Adipocyte (in vitro differentiated cells): ENCODE results near the gene ZNF649.

Experiments
- DNase-seq: peaks from one replicate; pipeline ENCODE4 v3.0.0-alpha.2; 2015; ENCODE audit warnings: low read depth
- H3K27me3 ChIP-seq: replicated peaks from 2 replicates; pipeline ENCODE4 v1.7.0; 2013; ENCODE audit warnings: mild to moderate bottlenecking, low read length, moderate library complexity; ENCODE audit not compliant: control insufficient read depth, insufficient read depth
- H3K36me3 ChIP-seq: 2 replicates; pipeline ENCODE4 v1.7.0; 2013; ENCODE audit warnings: low read length, mild to moderate bottlenecking, moderate library complexity; ENCODE audit not compliant: control insufficient read depth, insufficient read depth, severe bottlenecking
- H3K4me1 ChIP-seq: 2 replicates; pipeline ENCODE4 v1.7.0; 2013; ENCODE audit warnings: mild to moderate bottlenecking, low read length, moderate library complexity; ENCODE audit not compliant: control insufficient read depth, insufficient read depth
- H3K4me3 ChIP-seq: 2 replicates; pipeline ENCODE4 v1.7.0; 2013; ENCODE audit warnings: mild to moderate bottlenecking, low read length, moderate library complexity
- H3K9ac ChIP-seq: 2 replicates; pipeline ENCODE4 v1.7.0; 2013; ENCODE audit warnings: mild to moderate bottlenecking, low read length, moderate library complexity
- H3K9me3 ChIP-seq: 2 replicates; pipeline ENCODE4 v1.7.0; 2013; ENCODE audit warnings: mild to moderate bottlenecking, low read length, moderate library complexity; ENCODE audit not compliant: control insufficient read depth

ZNF649 gene

DNA sequence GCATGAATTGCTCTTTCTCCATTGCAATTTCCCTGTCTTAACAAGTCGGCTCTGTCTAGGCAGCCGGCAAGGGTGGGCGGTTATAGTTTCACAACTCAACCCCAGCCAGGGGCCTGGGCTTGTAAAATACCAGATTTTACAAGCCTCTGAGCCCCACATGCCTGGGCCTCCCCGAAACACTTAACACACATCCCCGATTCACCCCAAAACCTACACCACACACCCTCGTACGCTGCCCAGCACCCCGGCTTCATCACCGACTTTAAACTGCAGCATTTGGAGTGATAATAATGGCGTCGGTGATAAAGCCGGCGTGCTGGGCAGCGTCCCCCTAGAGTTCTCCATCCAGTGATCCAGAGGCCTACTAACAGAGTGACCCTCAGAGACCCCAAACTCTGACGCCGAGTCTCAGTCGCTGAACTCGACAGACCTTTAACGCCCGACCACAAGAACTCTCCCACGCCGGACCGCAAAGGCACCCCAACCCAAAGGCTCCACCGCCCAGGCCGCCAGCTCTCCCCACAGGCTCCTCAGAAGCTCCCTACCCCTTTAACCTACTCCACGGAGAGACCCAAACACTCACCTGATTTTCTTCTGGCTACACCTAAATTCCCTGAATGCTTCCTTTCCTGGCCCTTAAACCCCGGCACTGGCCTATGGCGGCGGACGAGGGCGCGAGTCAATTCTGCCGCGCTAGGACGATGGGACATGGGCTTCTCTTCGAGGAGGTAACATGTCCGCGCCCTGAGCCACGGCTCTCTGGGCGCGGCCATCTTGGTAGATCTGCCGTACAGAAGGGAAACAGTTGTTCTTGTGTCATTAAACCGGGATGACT is at the start of gene ZNF649:
TSS of gene ZNF649 (minus strand) at position 687 of the 835 bp plus-strand sequence. CDS start 4,910 bp downstream, outside the sequence.
- peak within 1 kb of the TSS; percentile 93 for H3K4me3 ChIP-seq
- DNase-seq, result peak; percentile 94
- H3K36me3 ChIP-seq, result peaks cover 14% of the 10 kb centered on the region
- peak within 1 kb of the TSS; percentile 95 for H3K9ac ChIP-seq
- H3K4me1 ChIP-seq, result peaks cover 3% of the 10 kb centered on the region
- peaks cover 16% of the 10 kb centered on the region for H3K9me3 ChIP-seq
- no peaks in the 10 kb centered on the region for H3K27me3 ChIP-seq

DNA sequence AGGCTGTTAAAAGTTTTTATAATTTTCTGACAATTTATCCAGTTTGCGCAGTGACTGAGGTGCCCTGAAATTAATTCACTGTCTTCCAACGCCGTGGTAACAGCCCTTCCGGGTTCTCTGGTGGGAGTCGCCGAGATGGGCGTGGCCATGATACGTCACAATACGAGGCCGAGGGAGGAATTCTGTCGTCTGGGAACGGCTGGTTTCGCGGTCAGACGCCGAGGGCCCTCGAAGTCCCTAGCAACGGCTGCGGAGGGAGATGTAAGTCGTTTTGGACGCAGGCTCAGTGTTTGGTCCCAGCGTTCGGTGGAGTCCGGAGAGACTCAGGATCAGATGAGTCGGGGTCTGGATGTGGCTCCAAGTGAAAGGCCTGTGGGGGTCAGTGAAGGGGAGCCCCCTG is 44.2 kb upstream of the ZNF649 start:
- no peak overlapping the region for H3K9ac ChIP-seq
- peak overlapping the region; percentile 67 for H3K4me3 ChIP-seq
- H3K36me3 ChIP-seq, result peaks cover 26% of the 10 kb centered on the region
- DNase-seq, result peak; percentile 40
- H3K27me3 ChIP-seq, result no peaks in the 10 kb centered on the region
- H3K9me3 ChIP-seq, result peaks cover 80% of the 10 kb centered on the region
- H3K4me1 ChIP-seq, result no peaks in the 10 kb centered on the region

DNA sequence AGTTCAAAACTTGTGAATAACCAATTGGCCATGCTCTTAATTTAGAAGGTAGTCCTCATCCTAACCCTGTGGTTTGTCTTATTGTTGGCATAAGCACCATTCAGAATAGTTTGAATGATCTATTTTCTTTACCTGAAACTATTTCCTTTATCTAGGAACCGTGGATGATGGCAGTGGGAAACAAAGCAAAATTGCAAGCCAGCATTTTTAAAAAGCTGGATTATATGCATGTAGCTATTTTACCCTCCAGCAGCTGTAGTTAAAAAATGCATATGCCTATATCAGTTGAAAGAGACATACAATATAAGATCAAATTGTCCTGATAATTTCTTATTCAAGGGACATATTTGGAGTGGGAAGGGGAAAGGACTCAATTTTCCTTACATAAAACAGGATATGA is 41.8 kb upstream of the ZNF649 start:
- Histone ChIP-seq H3K36me3 (peaks cover 50% of the 10 kb centered on the region), H3K4me1 (no peaks in the 10 kb centered on the region), H3K9me3 (peaks cover 95% of the 10 kb centered on the region), H3K27me3 (no peaks in the 10 kb centered on the region), H3K4me3 (peak overlapping the region; percentile 42), H3K9ac (no peak overlapping the region)
- DNase-seq, result no peak

DNA sequence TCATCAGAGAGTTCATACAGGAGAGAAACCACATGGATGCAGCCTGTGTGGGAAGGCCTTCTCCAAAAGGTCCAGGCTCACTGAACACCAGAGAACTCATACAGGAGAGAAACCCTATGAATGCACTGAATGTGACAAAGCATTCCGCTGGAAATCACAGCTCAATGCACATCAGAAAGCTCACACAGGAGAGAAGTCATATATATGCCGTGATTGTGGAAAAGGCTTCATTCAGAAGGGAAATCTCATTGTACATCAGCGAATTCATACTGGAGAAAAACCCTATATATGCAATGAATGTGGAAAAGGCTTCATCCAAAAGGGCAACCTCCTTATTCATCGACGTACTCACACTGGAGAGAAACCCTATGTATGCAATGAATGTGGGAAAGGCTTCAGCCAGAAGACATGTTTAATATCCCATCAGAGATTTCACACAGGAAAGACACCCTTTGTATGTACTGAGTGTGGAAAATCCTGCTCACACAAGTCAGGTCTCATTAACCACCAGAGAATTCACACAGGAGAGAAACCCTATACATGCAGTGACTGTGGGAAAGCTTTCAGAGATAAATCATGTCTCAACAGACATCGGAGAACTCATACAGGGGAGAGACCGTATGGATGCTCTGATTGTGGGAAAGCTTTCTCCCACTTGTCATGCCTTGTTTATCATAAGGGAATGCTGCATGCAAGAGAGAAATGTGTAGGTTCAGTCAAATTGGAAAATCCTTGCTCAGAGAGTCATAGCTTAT is 40.2 kb upstream of the ZNF649 start:
- H3K9me3 ChIP-seq, result peaks cover 100% of the 10 kb centered on the region

DNA sequence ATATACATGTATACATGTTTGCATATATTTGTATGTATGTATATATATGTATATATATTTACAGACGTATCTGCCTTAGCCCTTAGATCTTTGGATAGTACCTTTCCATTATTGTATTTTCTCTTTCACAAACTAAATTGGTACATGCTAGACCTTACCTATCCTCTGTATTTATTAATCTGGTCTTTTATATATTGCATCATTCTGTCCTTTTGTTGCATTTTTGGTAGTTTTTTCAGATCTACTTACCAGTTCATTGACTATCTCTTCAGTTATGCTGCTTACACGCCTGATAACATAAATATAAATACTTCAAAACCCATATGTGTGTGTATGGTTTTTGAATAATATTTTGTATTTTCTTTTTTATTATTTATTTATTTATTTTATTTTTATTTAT is 34.1 kb upstream of the ZNF649 start:
- Histone ChIP-seq H3K4me1 (no peaks in the 10 kb centered on the region), H3K4me3 (no peak overlapping the region), H3K36me3 (peaks cover 92% of the 10 kb centered on the region), H3K27me3 (no peaks in the 10 kb centered on the region), H3K9me3 (peaks cover 67% of the 10 kb centered on the region), H3K9ac (no peak overlapping the region)
- DNase-seq, result no peak

More for the DNA sequence above, 40.2 kb upstream of the ZNF649 start:
- peak overlapping the region; percentile 75 for H3K4me3 ChIP-seq
- H3K27me3 ChIP-seq, result no peaks in the 10 kb centered on the region
- no peak for DNase-seq
- peaks cover 66% of the 10 kb centered on the region for H3K36me3 ChIP-seq
- H3K9ac ChIP-seq, result no peak overlapping the region
- no peaks in the 10 kb centered on the region for H3K4me1 ChIP-seq

DNA sequence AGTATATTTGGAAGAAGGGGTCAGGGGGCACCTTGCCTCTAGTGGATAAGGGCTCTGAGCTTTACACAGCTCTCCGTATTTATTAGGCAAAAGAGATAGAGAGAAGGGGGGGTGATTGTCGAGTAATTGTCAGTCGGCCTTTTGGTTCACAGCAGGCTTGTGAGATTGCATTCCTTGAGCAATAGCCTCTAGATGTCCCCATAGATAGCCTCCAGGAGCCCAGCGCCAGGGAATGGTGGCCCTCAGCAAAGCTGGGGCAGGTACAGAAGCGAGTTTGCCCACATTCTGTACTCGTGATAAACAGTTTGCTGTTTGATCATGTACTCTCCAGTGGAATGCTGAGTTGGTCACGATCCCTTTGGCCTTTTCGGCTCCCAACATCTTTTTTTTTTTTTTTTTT is 27.1 kb upstream of the ZNF649 start:
- H3K9me3 ChIP-seq, result peaks cover 12% of the 10 kb centered on the region
- H3K36me3 ChIP-seq, result peaks cover 67% of the 10 kb centered on the region
- no peak for DNase-seq
- no peak overlapping the region for H3K4me3 ChIP-seq
- no peaks in the 10 kb centered on the region for H3K27me3 ChIP-seq
- H3K4me1 ChIP-seq, result peaks cover 8% of the 10 kb centered on the region
- H3K9ac ChIP-seq, result no peak overlapping the region

DNA sequence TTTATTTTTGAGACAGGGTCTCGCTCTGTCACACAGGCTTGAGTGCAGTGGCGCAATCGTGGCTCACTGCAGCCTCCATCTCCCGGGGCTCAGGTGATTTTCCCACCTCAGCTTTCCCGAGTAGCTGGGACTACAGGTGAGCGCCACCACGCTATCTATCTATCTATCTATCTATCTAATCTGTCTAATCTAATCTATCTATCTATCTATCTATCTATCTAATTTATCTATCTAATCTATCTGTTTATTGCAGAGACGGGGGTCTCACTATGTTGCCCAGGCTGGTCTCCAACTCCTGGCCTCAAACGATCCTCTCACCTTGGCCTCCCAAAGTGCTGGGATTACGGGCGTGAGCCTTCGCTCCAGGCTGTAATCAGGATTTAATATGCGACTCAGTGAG is 23.0 kb upstream of the ZNF649 start:
- peaks cover 8% of the 10 kb centered on the region for H3K4me1 ChIP-seq
- peaks cover 5% of the 10 kb centered on the region for H3K9me3 ChIP-seq
- no peaks in the 10 kb centered on the region for H3K27me3 ChIP-seq
- H3K4me3 ChIP-seq, result peak overlapping the region; percentile 98
- H3K36me3 ChIP-seq, result peaks cover 29% of the 10 kb centered on the region
- H3K9ac ChIP-seq, result peak overlapping the region; percentile 93
- no peak for DNase-seq

DNA sequence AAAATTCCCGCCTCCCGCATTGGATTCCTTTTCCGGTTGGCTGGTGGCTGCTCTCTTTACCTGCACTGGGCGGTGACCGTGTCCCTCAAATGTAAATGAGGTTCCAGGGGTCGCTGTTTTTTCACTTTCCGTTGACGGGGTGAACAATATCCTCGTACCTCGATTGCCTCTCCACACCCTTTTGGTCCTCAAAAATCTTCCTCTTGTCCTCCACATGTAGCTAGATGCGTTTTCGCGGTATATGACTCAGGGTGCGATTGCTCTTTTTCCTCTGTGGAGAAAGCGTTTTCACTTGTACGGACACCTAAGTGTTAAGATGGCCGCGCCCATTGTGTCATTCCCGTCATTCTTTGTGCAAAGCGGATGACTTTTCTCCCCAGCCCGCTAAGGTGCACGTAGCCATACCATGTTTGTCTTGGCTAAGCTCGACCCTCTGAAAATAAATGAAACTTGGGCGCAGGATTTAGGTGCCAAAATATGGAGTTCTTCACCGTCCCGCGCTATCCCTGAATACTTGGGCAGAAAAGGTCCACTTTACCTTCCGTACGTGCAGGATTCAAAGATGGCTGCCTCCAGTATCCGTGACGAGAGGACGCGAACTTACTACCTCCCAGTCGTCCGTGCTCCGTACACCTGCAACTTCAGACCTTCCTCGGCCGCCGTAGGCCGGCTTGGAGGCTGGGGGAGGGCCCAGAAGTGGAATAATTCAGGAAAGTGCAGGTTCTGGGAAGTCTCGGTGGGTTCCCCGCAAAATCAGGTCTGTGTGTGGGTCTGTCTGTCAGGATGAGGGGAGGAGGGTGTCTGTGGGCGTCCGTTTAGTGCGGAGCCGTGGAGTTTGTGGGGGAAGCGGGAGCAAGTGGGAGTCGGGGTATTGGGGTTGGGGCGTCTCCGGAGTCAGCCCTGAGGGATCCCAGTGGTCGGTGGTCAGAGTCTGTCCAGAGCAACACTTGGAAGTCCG is 22.2 kb upstream of the ZNF649 start, which contains the start of gene ZNF613:
TSS of gene ZNF613 (plus strand) at position 689 of the 958 bp plus-strand sequence. CDS start 8,749 bp downstream, outside the sequence.
- H3K27me3 ChIP-seq, result no peaks in the 10 kb centered on the region
- peak within 1 kb of the TSS; percentile 98 for H3K4me3 ChIP-seq
- H3K4me1 ChIP-seq, result peaks cover 8% of the 10 kb centered on the region
- peak; percentile 88 for DNase-seq
- H3K36me3 ChIP-seq, result peaks cover 25% of the 10 kb centered on the region
- peak within 1 kb of the TSS; percentile 93 for H3K9ac ChIP-seq
- peaks cover 13% of the 10 kb centered on the region for H3K9me3 ChIP-seq

DNA sequence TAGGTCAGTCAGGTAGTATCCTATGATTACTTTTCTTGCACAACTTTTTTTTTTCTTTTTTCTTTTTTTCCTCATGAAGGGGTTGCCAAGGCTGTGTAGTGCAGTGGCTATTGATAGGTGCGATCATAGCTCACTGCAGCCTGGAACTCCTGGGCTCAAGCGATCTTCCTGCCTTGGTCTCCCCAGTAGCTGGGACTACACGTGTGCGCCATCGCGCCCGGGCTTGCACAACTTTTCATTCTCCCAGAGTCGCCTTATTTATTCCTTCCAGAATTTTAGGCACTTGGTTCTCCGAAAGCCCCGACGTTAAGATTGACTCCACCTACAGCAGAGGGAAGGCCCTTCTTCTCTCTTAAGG is 21.6 kb upstream of the ZNF649 start:
- no peak for DNase-seq
- peaks cover 8% of the 10 kb centered on the region for H3K4me1 ChIP-seq
- H3K36me3 ChIP-seq, result peaks cover 18% of the 10 kb centered on the region
- H3K9me3 ChIP-seq, result peaks cover 20% of the 10 kb centered on the region
- H3K9ac ChIP-seq, result peak overlapping the region; percentile 93
- peak overlapping the region; percentile 98 for H3K4me3 ChIP-seq
- H3K27me3 ChIP-seq, result no peaks in the 10 kb centered on the region

DNA sequence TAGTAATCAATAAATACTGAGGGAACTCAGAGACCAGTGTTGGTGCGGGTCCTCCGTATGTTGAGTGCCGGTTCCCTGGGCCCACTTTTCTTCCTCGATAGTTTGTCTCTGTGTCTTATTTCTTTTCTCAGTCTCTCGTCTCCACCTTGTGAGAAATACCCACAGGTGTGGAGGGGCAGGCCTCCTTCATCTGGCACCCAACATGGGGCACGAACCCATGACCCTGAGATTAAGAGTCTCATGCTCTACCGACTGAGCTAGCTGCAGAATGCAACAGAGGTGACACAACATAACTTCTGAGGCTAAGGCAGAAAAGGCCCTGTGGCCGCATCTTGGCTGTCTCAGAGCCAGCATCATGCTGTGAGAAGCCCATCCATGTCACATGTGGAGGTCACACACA is 17.1 kb upstream of the ZNF649 start:
- Histone ChIP-seq H3K4me1 (no peaks in the 10 kb centered on the region), H3K4me3 (no peak overlapping the region), H3K27me3 (no peaks in the 10 kb centered on the region), H3K9ac (no peak overlapping the region), H3K9me3 (peaks cover 57% of the 10 kb centered on the region), H3K36me3 (no peaks in the 10 kb centered on the region)
- DNase-seq, result no peak
